Measurements from ENCODE around the gene AJM1. TPM values are rescaled to one million over a fixed set of nuclear protein-coding genes. Genes with fewer than 3 reads are reported as not detected.

Gene AJM1
- total RNA-seq, 1 donor from 2014 or later = 0.96 TPM

- no peak for TF ChIP-seq CTCF (IDR thresholded peaks at IDR 0.05; ENCODE audit: insufficient read depth, low read length, poor library complexity, severe bottlenecking)
- Histone ChIP-seq H3K36me3 (ENCODE audit: control insufficient read depth, insufficient read depth, low read length) (no peaks in the 10 kb centered on the region), H3K27me3 (ENCODE audit: control insufficient read depth, insufficient read depth, low read length) (no peaks in the 10 kb centered on the region), H3K4me3 (ENCODE audit: low read depth, low read length) (no peak overlapping the region)
- no peak for DNase-seq (ENCODE audit: low read depth)
Measured at GRCh38 chr9:136857581-136858412, 15.5 kb downstream of the AJM1 start.

GRCh38 chr9:136858452-136858843 lies 16.2 kb downstream of the AJM1 start:
- Histone ChIP-seq H3K36me3 (ENCODE audit: control insufficient read depth, insufficient read depth, low read length) (no peaks in the 10 kb centered on the region), H3K27me3 (ENCODE audit: control insufficient read depth, insufficient read depth, low read length) (no peaks in the 10 kb centered on the region), H3K4me3 (ENCODE audit: low read depth, low read length) (no peak overlapping the region)
- no peak for DNase-seq (ENCODE audit: low read depth)
- no peak for TF ChIP-seq CTCF (IDR thresholded peaks at IDR 0.05; ENCODE audit: insufficient read depth, low read length, poor library complexity, severe bottlenecking)

- Histone ChIP-seq H3K36me3 (ENCODE audit: control insufficient read depth, insufficient read depth, low read length) (no peaks in the 10 kb centered on the region), H3K27me3 (ENCODE audit: control insufficient read depth, insufficient read depth, low read length) (no peaks in the 10 kb centered on the region), H3K4me3 (ENCODE audit: low read depth, low read length) (no peak overlapping the region)
- DNase-seq (ENCODE audit: low read depth) = no peak
- TF ChIP-seq CTCF (IDR thresholded peaks at IDR 0.05; ENCODE audit: insufficient read depth, low read length, poor library complexity, severe bottlenecking) = no peak
Measured at GRCh38 chr9:136858844-136859757, 16.8 kb downstream of the AJM1 start.

GRCh38 chr9:136860529-136860928 lies 18.3 kb downstream of the AJM1 start:
- H3K36me3 ChIP-seq (ENCODE audit: control insufficient read depth, insufficient read depth, low read length) = no peaks in the 10 kb centered on the region
- no peak for DNase-seq (ENCODE audit: low read depth)
- TF ChIP-seq CTCF (IDR thresholded peaks at IDR 0.05; ENCODE audit: insufficient read depth, low read length, poor library complexity, severe bottlenecking) = no peak
- no peak overlapping the region for H3K4me3 ChIP-seq (ENCODE audit: low read depth, low read length)
- no peaks in the 10 kb centered on the region for H3K27me3 ChIP-seq (ENCODE audit: control insufficient read depth, insufficient read depth, low read length)

- no peak overlapping the region for H3K4me3 ChIP-seq (ENCODE audit: low read depth, low read length)
- no peaks in the 10 kb centered on the region for H3K27me3 ChIP-seq (ENCODE audit: control insufficient read depth, insufficient read depth, low read length)
- DNase-seq (ENCODE audit: low read depth) = no peak
- no peaks in the 10 kb centered on the region for H3K36me3 ChIP-seq (ENCODE audit: control insufficient read depth, insufficient read depth, low read length)
- TF ChIP-seq CTCF (IDR thresholded peaks at IDR 0.05; ENCODE audit: insufficient read depth, low read length, poor library complexity, severe bottlenecking) = no peak
Measured at GRCh38 chr9:136860933-136861873, 18.9 kb downstream of the AJM1 start.
